SK-N-SH treated with all-trans-retinoic acid at 6 μM for 48 hours (cell line): Measurements from ENCODE around the gene LRRC8E.

Experiments used
- ATAC-seq: fragments of 200-7000 bp; cut with Tn5 transposase; 3 replicates; pipeline ENCODE4 v1.9.1; 2020; ENCODE audit warnings: mild to moderate bottlenecking, moderate library complexity
- ARNTL ChIP-seq: fragments of 450-650 bp; formaldehyde crosslinking; IDR thresholded peaks from 2 replicates; pipeline ENCODE4 v1.5.0; 2020; ENCODE audit warnings: low read depth, mild to moderate bottlenecking, moderate library complexity, borderline replicate concordance
- BACH2 ChIP-seq: fragments of 250-450 bp; sonication (Bioruptor Pico); IDR thresholded peaks from 2 replicates; pipeline ENCODE4 v1.9.0; 2021; ENCODE audit warnings: mild to moderate bottlenecking, borderline replicate concordance
- CREB5 ChIP-seq: fragments of 250-450 bp; sonication (Bioruptor Pico); IDR thresholded peaks from 2 replicates; pipeline ENCODE4 v1.5.1; 2020; ENCODE audit warnings: low read depth, mild to moderate bottlenecking, moderate library complexity
- CSDC2 ChIP-seq: fragments of 250-450 bp; sonication (Bioruptor Pico); IDR thresholded peaks from 2 replicates; pipeline ENCODE4 v1.5.0; 2020; ENCODE audit warnings: mild to moderate bottlenecking, moderate library complexity
- ESRRG ChIP-seq: fragments of 250-450 bp; sonication (Bioruptor Pico); IDR thresholded peaks from 2 replicates; pipeline ENCODE4 v1.6.1; 2021; ENCODE audit warnings: mild to moderate bottlenecking
- ISL1 ChIP-seq: fragments of 250-450 bp; sonication (Bioruptor Pico); IDR thresholded peaks from 2 replicates; pipeline ENCODE4 v2.1.2; 2022; ENCODE audit warnings: mild to moderate bottlenecking, moderate library complexity
- OSR1 ChIP-seq: fragments of 250-450 bp; sonication (Bioruptor Pico); IDR thresholded peaks from 2 replicates; pipeline ENCODE4 v1.8.0; 2022; ENCODE audit warnings: moderate library complexity, mild to moderate bottlenecking, inconsistent platforms
- PPARA ChIP-seq: fragments of 250-450 bp; sonication (Bioruptor Pico); IDR thresholded peaks from 2 replicates; pipeline ENCODE4 v1.5.0; 2020; ENCODE audit warnings: mild to moderate bottlenecking, borderline replicate concordance
- RARB ChIP-seq: fragments of 250-450 bp; sonication (Bioruptor Pico); IDR thresholded peaks from 2 replicates; pipeline ENCODE4 v1.8.0; 2021; ENCODE audit warnings: mild to moderate bottlenecking, moderate library complexity
- SNAI2 ChIP-seq: fragments of 250-450 bp; sonication (Bioruptor Pico); IDR thresholded peaks from 2 replicates; pipeline ENCODE4 v1.5.0; 2020; ENCODE audit warnings: mild to moderate bottlenecking, moderate library complexity
- TOX ChIP-seq: fragments of 250-450 bp; sonication (Bioruptor Pico); IDR thresholded peaks from 2 replicates; pipeline ENCODE4 v1.8.0; 2021; ENCODE audit warnings: mild to moderate bottlenecking, moderate library complexity, borderline replicate concordance
- TSHZ2 ChIP-seq: fragments of 250-450 bp; sonication (Bioruptor Pico); IDR thresholded peaks from 2 replicates; pipeline ENCODE4 v1.5.0; 2020; ENCODE audit warnings: mild to moderate bottlenecking, moderate library complexity
- ZFP3 ChIP-seq: fragments of 250-450 bp; sonication (Bioruptor Pico); IDR thresholded peaks from 2 replicates; pipeline ENCODE4 v1.5.0; 2020; ENCODE audit warnings: mild to moderate bottlenecking, moderate library complexity
- ZFP30 ChIP-seq: fragments of 450-650 bp; formaldehyde crosslinking; IDR thresholded peaks from 2 replicates; pipeline ENCODE4 v1.5.0; 2022; ENCODE audit warnings: mild to moderate bottlenecking, moderate library complexity
- ZNF565 ChIP-seq: fragments of 450-650 bp; formaldehyde crosslinking; conservative IDR thresholded peaks from 2 replicates; pipeline ENCODE4 v1.5.0; 2020; ENCODE audit warnings: low read depth, mild to moderate bottlenecking, moderate library complexity
- ZNF8 ChIP-seq: fragments of 450-650 bp; formaldehyde crosslinking; IDR thresholded peaks from 2 replicates; pipeline ENCODE4 v1.5.0; 2020; ENCODE audit warnings: mild to moderate bottlenecking, moderate library complexity
- TF ChIP-seq, protein P1 (sequence below): fragments of 250-450 bp; sonication (Bioruptor Pico); IDR thresholded peaks from 2 replicates; pipeline ENCODE4 v1.5.1; 2021; ENCODE audit warnings: mild to moderate bottlenecking, moderate library complexity
- TF ChIP-seq, protein P2 (sequence below): fragments of 250-450 bp; sonication (Bioruptor Pico); IDR thresholded peaks from 2 replicates; pipeline ENCODE4 v1.8.0; 2020; ENCODE audit warnings: mild to moderate bottlenecking, moderate library complexity, borderline replicate concordance
- TF ChIP-seq, protein P3 (sequence below): fragments of 250-450 bp; sonication (Bioruptor Pico); IDR thresholded peaks from 2 replicates; pipeline ENCODE4 v1.8.0; 2021; ENCODE audit warnings: low read depth, mild to moderate bottlenecking, moderate library complexity, borderline replicate concordance

The LRRC8E gene

DNA sequence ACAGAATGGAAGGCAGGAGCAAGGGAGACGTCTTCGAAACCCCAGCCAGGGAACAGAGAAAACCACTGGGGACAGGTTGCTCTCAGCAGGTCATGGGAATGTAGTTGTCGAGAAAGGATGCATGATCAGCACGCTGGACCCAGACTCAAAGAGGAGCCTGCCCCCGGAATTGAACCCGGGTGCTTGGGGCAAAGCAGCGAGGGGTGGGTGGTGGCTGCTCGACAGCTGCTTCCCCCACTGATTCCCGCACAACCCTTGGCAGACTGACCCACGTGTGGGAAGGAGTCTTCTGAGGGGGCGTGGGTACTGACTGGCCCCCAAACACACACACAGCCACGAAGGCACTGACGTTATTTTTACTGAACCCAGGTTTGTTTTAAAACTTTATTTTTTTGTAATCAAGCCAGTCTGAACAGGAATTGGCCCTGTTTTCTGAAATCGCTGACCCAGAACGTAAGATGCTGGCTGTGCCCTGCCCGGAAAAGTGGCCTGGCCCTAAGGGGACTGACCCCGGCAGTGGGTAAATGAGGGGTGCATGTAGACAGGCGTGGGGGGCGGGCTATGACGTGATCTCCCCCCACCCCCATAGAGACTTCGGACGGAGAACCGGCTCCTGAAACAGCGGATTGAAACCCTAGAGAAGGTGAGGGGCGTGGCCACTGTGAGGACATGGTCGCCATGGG, 32.7 kb upstream of the LRRC8E start:
- ATAC-seq: no peak
- TF ChIP-seq RARB: no peak
- TF ChIP-seq SNAI2 (CRISPR knock-in tag): no peak
- no peak for TF ChIP-seq PPARA (CRISPR knock-in tag)
- no peak for TF ChIP-seq TSHZ2 (CRISPR knock-in tag)
- TF ChIP-seq BACH2 (CRISPR knock-in tag): no peak
- TF ChIP-seq, protein P1, sequence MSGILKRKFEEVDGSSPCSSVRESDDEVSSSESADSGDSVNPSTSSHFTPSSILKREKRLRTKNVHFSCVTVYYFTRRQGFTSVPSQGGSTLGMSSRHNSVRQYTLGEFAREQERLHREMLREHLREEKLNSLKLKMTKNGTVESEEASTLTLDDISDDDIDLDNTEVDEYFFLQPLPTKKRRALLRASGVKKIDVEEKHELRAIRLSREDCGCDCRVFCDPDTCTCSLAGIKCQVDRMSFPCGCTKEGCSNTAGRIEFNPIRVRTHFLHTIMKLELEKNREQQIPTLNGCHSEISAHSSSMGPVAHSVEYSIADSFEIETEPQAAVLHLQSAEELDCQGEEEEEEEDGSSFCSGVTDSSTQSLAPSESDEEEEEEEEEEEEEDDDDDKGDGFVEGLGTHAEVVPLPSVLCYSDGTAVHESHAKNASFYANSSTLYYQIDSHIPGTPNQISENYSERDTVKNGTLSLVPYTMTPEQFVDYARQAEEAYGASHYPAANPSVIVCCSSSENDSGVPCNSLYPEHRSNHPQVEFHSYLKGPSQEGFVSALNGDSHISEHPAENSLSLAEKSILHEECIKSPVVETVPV (CRISPR knock-in tag): no peak
- no peak for TF ChIP-seq ARNTL (CRISPR knock-in tag)
- TF ChIP-seq ESRRG: no peak
- TF ChIP-seq OSR1: no peak
- TF ChIP-seq ZNF8: no peak
- no peak for TF ChIP-seq CSDC2 (CRISPR knock-in tag)
- TF ChIP-seq CREB5 (CRISPR knock-in tag): no peak
- TF ChIP-seq ZNF565: no peak
- TF ChIP-seq, protein P2, sequence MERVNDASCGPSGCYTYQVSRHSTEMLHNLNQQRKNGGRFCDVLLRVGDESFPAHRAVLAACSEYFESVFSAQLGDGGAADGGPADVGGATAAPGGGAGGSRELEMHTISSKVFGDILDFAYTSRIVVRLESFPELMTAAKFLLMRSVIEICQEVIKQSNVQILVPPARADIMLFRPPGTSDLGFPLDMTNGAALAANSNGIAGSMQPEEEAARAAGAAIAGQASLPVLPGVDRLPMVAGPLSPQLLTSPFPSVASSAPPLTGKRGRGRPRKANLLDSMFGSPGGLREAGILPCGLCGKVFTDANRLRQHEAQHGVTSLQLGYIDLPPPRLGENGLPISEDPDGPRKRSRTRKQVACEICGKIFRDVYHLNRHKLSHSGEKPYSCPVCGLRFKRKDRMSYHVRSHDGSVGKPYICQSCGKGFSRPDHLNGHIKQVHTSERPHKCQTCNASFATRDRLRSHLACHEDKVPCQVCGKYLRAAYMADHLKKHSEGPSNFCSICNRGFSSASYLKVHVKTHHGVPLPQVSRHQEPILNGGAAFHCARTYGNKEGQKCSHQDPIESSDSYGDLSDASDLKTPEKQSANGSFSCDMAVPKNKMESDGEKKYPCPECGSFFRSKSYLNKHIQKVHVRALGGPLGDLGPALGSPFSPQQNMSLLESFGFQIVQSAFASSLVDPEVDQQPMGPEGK (CRISPR knock-in tag): no peak
- no peak for TF ChIP-seq ZFP30 (CRISPR knock-in tag)
- no peak for TF ChIP-seq ZFP3 (CRISPR knock-in tag)
- no peak for TF ChIP-seq ISL1 (CRISPR knock-in tag)
- no peak for TF ChIP-seq TOX (CRISPR knock-in tag)

DNA sequence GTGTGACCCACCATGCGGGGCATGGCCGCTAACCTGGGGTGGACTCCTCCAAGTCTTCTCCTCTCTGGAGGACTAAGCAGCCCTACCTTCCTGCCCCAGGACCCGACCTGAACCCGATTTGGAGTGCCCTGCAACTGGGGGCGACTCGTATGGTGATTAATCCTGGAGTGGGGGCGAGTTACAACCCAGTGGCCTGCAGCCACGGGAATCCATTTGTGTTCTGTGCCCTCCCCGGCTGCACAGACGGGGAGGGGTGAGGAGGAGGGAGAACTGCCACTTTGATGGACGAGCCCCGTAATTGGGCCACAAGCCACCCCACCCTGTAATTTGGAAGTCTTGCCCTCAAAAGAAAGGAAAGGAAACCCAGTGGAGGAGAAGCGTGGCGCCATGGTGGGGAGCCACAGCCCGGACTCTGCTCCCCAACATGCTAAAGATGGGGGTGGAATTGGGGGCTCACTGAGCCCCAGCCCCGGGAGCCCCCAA, 32.2 kb upstream of the LRRC8E start:
- TF ChIP-seq ISL1 (CRISPR knock-in tag) (no peak), TOX (CRISPR knock-in tag) (no peak), ZNF565 (no peak), TSHZ2 (CRISPR knock-in tag) (no peak)
- TF ChIP-seq, protein P3, sequence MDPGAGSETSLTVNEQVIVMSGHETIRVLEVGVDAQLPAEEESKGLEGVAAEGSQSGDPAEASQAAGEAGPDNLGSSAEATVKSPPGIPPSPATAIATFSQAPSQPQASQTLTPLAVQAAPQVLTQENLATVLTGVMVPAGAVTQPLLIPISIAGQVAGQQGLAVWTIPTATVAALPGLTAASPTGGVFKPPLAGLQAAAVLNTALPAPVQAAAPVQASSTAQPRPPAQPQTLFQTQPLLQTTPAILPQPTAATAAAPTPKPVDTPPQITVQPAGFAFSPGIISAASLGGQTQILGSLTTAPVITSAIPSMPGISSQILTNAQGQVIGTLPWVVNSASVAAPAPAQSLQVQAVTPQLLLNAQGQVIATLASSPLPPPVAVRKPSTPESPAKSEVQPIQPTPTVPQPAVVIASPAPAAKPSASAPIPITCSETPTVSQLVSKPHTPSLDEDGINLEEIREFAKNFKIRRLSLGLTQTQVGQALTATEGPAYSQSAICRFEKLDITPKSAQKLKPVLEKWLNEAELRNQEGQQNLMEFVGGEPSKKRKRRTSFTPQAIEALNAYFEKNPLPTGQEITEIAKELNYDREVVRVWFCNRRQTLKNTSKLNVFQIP (CRISPR knock-in tag): no peak
- ATAC-seq: no peak
